Measurements from ENCODE around the gene CIAO1. TPM values are rescaled to one million over a fixed set of nuclear protein-coding genes. Genes with fewer than 3 reads are reported as not detected.

CIAO1 gene
- total and polyA plus RNA-seq, 2 donors (not counting 1 experiment from before 2014, with no cell fraction given) = 74.8 to 85.4 TPM

GRCh38 chr2:96261328-96262003 lies 4.6 kb upstream of the CIAO1 start:
- Histone ChIP-seq H3K9ac (ENCODE audit: low read length) (no peak overlapping the region), H2AFZ (ENCODE audit: insufficient read depth, low read depth, low read length, poor library complexity, severe bottlenecking) (no peak overlapping the region), H4K20me1 (ENCODE audit: control insufficient read depth, insufficient read depth, low read length, poor library complexity, severe bottlenecking) (peaks cover 59% of the 10 kb centered on the region), H3K36me3 (replicated peaks in 1 of 2; ENCODE audit: control extremely low read depth in 1 of 2, control insufficient read depth in 1 of 2, extremely low read depth in 1 of 2, insufficient read depth in 2 of 2, low read length in 1 of 2) (peaks cover 0 to 25% of the 10 kb centered on the region in 2 experiments), H3K4me1 (ENCODE audit: control insufficient read depth in 2 of 2, insufficient read depth in 2 of 2, low read length in 2 of 2) (peaks cover 62 to 67% of the 10 kb centered on the region in 2 donors), H3K4me2 (replicated peaks; ENCODE audit: low read depth, low read length, poor library complexity, severe bottlenecking) (no peak overlapping the region), H3K27me3 (replicated peaks in 1 of 4; ENCODE audit: control extremely low read depth in 1 of 4, control insufficient read depth in 3 of 4, insufficient read depth in 4 of 4, low read length in 3 of 4) (no peaks in the 10 kb centered on the region), H3K27ac (ENCODE audit: low read length in 2 of 2) (peak overlapping the region in 1 of 2 donors; percentile 64), H3K79me2 (ENCODE audit: control insufficient read depth, insufficient read depth, low read length) (peaks cover 98% of the 10 kb centered on the region), H3K9me3 (ENCODE audit: control extremely low read depth in 1 of 3, control insufficient read depth in 2 of 3, insufficient read depth in 1 of 3, low read length in 2 of 3) (no peaks in the 10 kb centered on the region), H3K4me3 (ENCODE audit: control extremely low read depth in 1 of 5, extremely low read depth in 1 of 5, insufficient read depth in 1 of 5, low read depth in 2 of 5, low read length in 4 of 5) (no peak overlapping the region)
- no peak for TF ChIP-seq EZH2 (IDR thresholded peaks at IDR 0.05; ENCODE audit: borderline replicate concordance, insufficient read depth, low read depth, low read length, poor library complexity, severe bottlenecking)
- TF ChIP-seq CTCF (IDR thresholded peaks at IDR 0.05) = no peak
- ATAC-seq (ENCODE audit: low read depth) = no peak
- H3K9me3 Mint-ChIP-seq (ENCODE audit: insufficient read depth) = no peaks in the 10 kb centered on the region
- no peak overlapping the region for H3K4me3 Mint-ChIP-seq
- peak overlapping the region; percentile 70 for H3K27ac Mint-ChIP-seq
- H3K4me1 Mint-ChIP-seq = peaks cover 82% of the 10 kb centered on the region
- no peaks in the 10 kb centered on the region for H3K27me3 Mint-ChIP-seq
- intact Hi-C loops (cut with micrococcal nuclease) = loop anchor here (2.0 kb wide), 1 partner anchor 123 kb away; the partner anchor contains the start of gene ASTL
- POLR2A ChIA-PET = interaction anchor here (2.6 kb wide), 1 partner anchor 53 kb away, joined by 14 read pairs; the partner anchor contains the start of gene STARD7
- DNase-seq = no peak
- 96% methylated on average over 6 of the region's 6 CpGs for WGBS (ENCODE audit: insufficient coverage)
- CTCF ChIA-PET = interaction anchor here (0.7 to 5.1 kb wide), 17 partner anchors 8 to 269 kb away, joined by 3 to 39 read pairs (median 4); partner anchors contain the start of genes ASTL and STARD7

- no peaks in the 10 kb centered on the region for H3K27me3 Mint-ChIP-seq
- Histone ChIP-seq H3K36me3 (replicated peaks in 1 of 2; ENCODE audit: control extremely low read depth in 1 of 2, control insufficient read depth in 1 of 2, extremely low read depth in 1 of 2, insufficient read depth in 2 of 2, low read length in 1 of 2) (peaks cover 0 to 26% of the 10 kb centered on the region in 2 experiments), H3K27ac (ENCODE audit: low read length in 2 of 2) (no peak overlapping the region), H3K4me1 (ENCODE audit: control insufficient read depth in 2 of 2, insufficient read depth in 2 of 2, low read length in 2 of 2) (peaks cover 59 to 67% of the 10 kb centered on the region in 2 donors), H3K9me3 (ENCODE audit: control extremely low read depth in 1 of 3, control insufficient read depth in 2 of 3, insufficient read depth in 1 of 3, low read length in 2 of 3) (no peaks in the 10 kb centered on the region), H3K4me3 (ENCODE audit: control extremely low read depth in 1 of 5, extremely low read depth in 1 of 5, insufficient read depth in 1 of 5, low read depth in 2 of 5, low read length in 4 of 5) (no peak overlapping the region), H2AFZ (ENCODE audit: insufficient read depth, low read depth, low read length, poor library complexity, severe bottlenecking) (no peak overlapping the region), H3K9ac (ENCODE audit: low read length) (no peak overlapping the region), H3K79me2 (ENCODE audit: control insufficient read depth, insufficient read depth, low read length) (peaks cover 98% of the 10 kb centered on the region), H3K27me3 (replicated peaks in 1 of 4; ENCODE audit: control extremely low read depth in 1 of 4, control insufficient read depth in 3 of 4, insufficient read depth in 4 of 4, low read length in 3 of 4) (no peaks in the 10 kb centered on the region), H4K20me1 (ENCODE audit: control insufficient read depth, insufficient read depth, low read length, poor library complexity, severe bottlenecking) (peaks cover 59% of the 10 kb centered on the region), H3K4me2 (replicated peaks; ENCODE audit: low read depth, low read length, poor library complexity, severe bottlenecking) (no peak overlapping the region)
- CTCF ChIA-PET = interaction anchor here (0.7 to 5.1 kb wide), 5 partner anchors 9 to 124 kb away, joined by 3 to 30 read pairs (median 23); partner anchors contain the start of genes ASTL and STARD7
- no peaks in the 10 kb centered on the region for H3K9me3 Mint-ChIP-seq (ENCODE audit: insufficient read depth)
- intact Hi-C loops (cut with micrococcal nuclease) = no loop called here
- TF ChIP-seq CTCF (IDR thresholded peaks at IDR 0.05) = no peak
- TF ChIP-seq EZH2 (IDR thresholded peaks at IDR 0.05; ENCODE audit: borderline replicate concordance, insufficient read depth, low read depth, low read length, poor library complexity, severe bottlenecking) = no peak
- no peak for ATAC-seq (ENCODE audit: low read depth)
- WGBS (ENCODE audit: insufficient coverage) = no CpG with 5 or more reads among the region's 2 CpGs
- peaks cover 80% of the 10 kb centered on the region for H3K4me1 Mint-ChIP-seq
- H3K4me3 Mint-ChIP-seq = no peak overlapping the region
- no peak for DNase-seq
- no peak overlapping the region for H3K27ac Mint-ChIP-seq
- POLR2A ChIA-PET = no interaction called here
These were observed 3.7 kb upstream of the CIAO1 start for GRCh38 chr2:96262306-96262705.
